KOPT-K1 (cell line): ENCODE data around the gene BGLAP.

Experiments
- H3K27ac ChIP-seq: fragments of 200-600 bp; sonication (generic); 2 replicates; pipeline ENCODE4 v1.5.1; 2016; ENCODE audit warnings: antibody characterized with exemption, mild to moderate bottlenecking, low read depth, low read length; ENCODE audit not compliant: poor library complexity, severe bottlenecking
- H3K36me3 ChIP-seq: fragments of 200-600 bp; sonication (generic); 2 replicates; pipeline ENCODE4 v1.5.1; 2017; ENCODE audit warnings: antibody characterized with exemption, mild to moderate bottlenecking, low read length, moderate library complexity; ENCODE audit not compliant: insufficient read depth
- H3K9me3 ChIP-seq: fragments of 200-600 bp; sonication (generic); 2 replicates; pipeline ENCODE4 v1.5.1; 2017; ENCODE audit warnings: antibody characterized with exemption, low read length, mild to moderate bottlenecking; ENCODE audit not compliant: insufficient read depth, poor library complexity, severe bottlenecking

The BGLAP gene

GRCh38 chr1:156241926-156242325 is at the start of gene BGLAP:
TSS of gene BGLAP (plus strand) at chr1:156242184. CDS start at chr1:156242232, 48 bp downstream.
- Histone ChIP-seq H3K9me3 (no peaks in the 10 kb centered on the region), H3K36me3 (peaks cover 43% of the 10 kb centered on the region), H3K27ac (no peak within 1 kb of the TSS)

GRCh38 chr1:156193208-156193487 is 48.8 kb upstream of the BGLAP start:
- Histone ChIP-seq H3K36me3 (peaks cover 21% of the 10 kb centered on the region), H3K27ac (peak overlapping the region; percentile 89), H3K9me3 (peaks cover 9% of the 10 kb centered on the region)

GRCh38 chr1:156193488-156194299 is 48.3 kb upstream of the BGLAP start, which contains the start of gene SLC25A44:
TSS of gene SLC25A44 (plus strand) at chr1:156194104. CDS start at chr1:156199848, 5,744 bp downstream.
- Histone ChIP-seq H3K36me3 (peaks cover 21% of the 10 kb centered on the region), H3K9me3 (peaks cover 8% of the 10 kb centered on the region), H3K27ac (peak within 1 kb of the TSS; percentile 89)

- H3K27ac ChIP-seq = peak overlapping the region; percentile 89
- H3K36me3 ChIP-seq = peaks cover 24% of the 10 kb centered on the region
- peaks cover 2% of the 10 kb centered on the region for H3K9me3 ChIP-seq
These were observed 47.7 kb upstream of the BGLAP start for GRCh38 chr1:156194300-156194652.

- Histone ChIP-seq H3K36me3 (peaks cover 40% of the 10 kb centered on the region), H3K27ac (no peak overlapping the region), H3K9me3 (no peaks in the 10 kb centered on the region)
These were observed 46.1 kb upstream of the BGLAP start for GRCh38 chr1:156195853-156196252.

GRCh38 chr1:156196445-156196844 is 45.5 kb upstream of the BGLAP start:
- Histone ChIP-seq H3K9me3 (no peaks in the 10 kb centered on the region), H3K36me3 (peaks cover 46% of the 10 kb centered on the region), H3K27ac (no peak overlapping the region)

- Histone ChIP-seq H3K9me3 (no peaks in the 10 kb centered on the region), H3K36me3 (peaks cover 66% of the 10 kb centered on the region), H3K27ac (peak overlapping the region; percentile 65)
These were observed 43.1 kb upstream of the BGLAP start for GRCh38 chr1:156198831-156199349.

- Histone ChIP-seq H3K36me3 (peaks cover 77% of the 10 kb centered on the region), H3K27ac (no peak overlapping the region), H3K9me3 (no peaks in the 10 kb centered on the region)
These were observed 41.9 kb upstream of the BGLAP start for GRCh38 chr1:156200044-156200443.

GRCh38 chr1:156203331-156203730 is 38.7 kb upstream of the BGLAP start:
- Histone ChIP-seq H3K27ac (no peak overlapping the region), H3K36me3 (peaks cover 88% of the 10 kb centered on the region), H3K9me3 (no peaks in the 10 kb centered on the region)

- no peaks in the 10 kb centered on the region for H3K9me3 ChIP-seq
- H3K27ac ChIP-seq = no peak overlapping the region
- H3K36me3 ChIP-seq = peaks cover 95% of the 10 kb centered on the region
These were observed 37.3 kb upstream of the BGLAP start for GRCh38 chr1:156204686-156205085.

- Histone ChIP-seq H3K27ac (no peak overlapping the region), H3K36me3 (peaks cover 67% of the 10 kb centered on the region), H3K9me3 (peaks cover 1% of the 10 kb centered on the region)
These were observed 30.7 kb upstream of the BGLAP start for GRCh38 chr1:156211243-156211642.

- Histone ChIP-seq H3K9me3 (peaks cover 6% of the 10 kb centered on the region), H3K27ac (peak overlapping the region; percentile 95), H3K36me3 (peaks cover 58% of the 10 kb centered on the region)
These were observed 29.9 kb upstream of the BGLAP start for GRCh38 chr1:156212130-156212529.

- H3K9me3 ChIP-seq = peaks cover 6% of the 10 kb centered on the region
- H3K36me3 ChIP-seq = peaks cover 50% of the 10 kb centered on the region
- peak within 1 kb of the TSS; percentile 95 for H3K27ac ChIP-seq
These were observed 28.9 kb upstream of the BGLAP start, which contains the start of gene PMF1 for GRCh38 chr1:156212833-156213643. TSS of gene PMF1 (plus strand) at chr1:156213007. CDS start at chr1:156213016, 9 bp downstream.

GRCh38 chr1:156213644-156213966 is 28.4 kb upstream of the BGLAP start:
- peaks cover 44% of the 10 kb centered on the region for H3K36me3 ChIP-seq
- H3K9me3 ChIP-seq = peaks cover 6% of the 10 kb centered on the region
- H3K27ac ChIP-seq = peak overlapping the region; percentile 95

GRCh38 chr1:156214024-156214748 is 27.8 kb upstream of the BGLAP start:
- Histone ChIP-seq H3K36me3 (peaks cover 38% of the 10 kb centered on the region), H3K9me3 (peaks cover 6% of the 10 kb centered on the region), H3K27ac (peak overlapping the region; percentile 95)
